Testis (tissue), 3 donors: ENCODE measurements around the gene ANKRD11. TPM values are rescaled to one million over a fixed set of nuclear protein-coding genes. Genes with fewer than 3 reads are reported as not detected.
A peak's percentile ranks its signal among the peaks of the same experiment; 100 is the strongest.

Source experiments
- DNase-seq: peaks from one replicate; pipeline ENCODE4 v3.0.0-alpha.2; 2019
- H3K27ac ChIP-seq, 2 donors: fragments of 200-600 bp; sonication (generic); one replicate each; pipeline ENCODE4 v1.5.1; 2019
- H3K27me3 ChIP-seq: fragments of 200-600 bp; sonication (generic); one replicate; pipeline ENCODE4 v1.5.1; 2019
- H3K36me3 ChIP-seq: fragments of 200-600 bp; sonication (generic); one replicate; pipeline ENCODE4 v1.5.1; 2017; ENCODE audit warnings: low read depth; ENCODE audit errors: missing control alignments
- H3K4me1 ChIP-seq: fragments of 200-600 bp; sonication (generic); one replicate; pipeline ENCODE4 v1.5.1; 2019
- H3K4me3 ChIP-seq, 2 donors: fragments of 200-600 bp; sonication (generic); one replicate each; pipeline ENCODE4 v1.5.1; 2017 to 2019
- H3K9me3 ChIP-seq: fragments of 200-600 bp; sonication (generic); one replicate; pipeline ENCODE4 v1.5.1; 2017
- POLR2A ChIP-seq: fragments of 450-650 bp; IDR thresholded peaks from one replicate; pipeline ENCODE4 v1.6.1; 2017; ENCODE audit warnings: antibody characterized with exemption, mild to moderate bottlenecking, moderate library complexity
- WGBS, 2 donors: methylation state at CpG; one replicate each; pipeline ENCODE4 v1.1.5; 2018; 5-methylcytosine and 5-hydroxymethylcytosine counted together
- intact Hi-C: fragments of 100-400 bp; cut with DNase I; formaldehyde crosslinking; loops from one replicate; pipeline ENCODE4 v1.15.1; 2023; ENCODE audit warnings: low total_unique reads
- polyA plus RNA-seq: library from polyadenylated mRNA; stranded (reverse); fragments of 350-450 nt; fragmentation: Illumina TruSeq; extraction: RNeasy Lipid Tissue Mini Kit (QIAGEN cat#74804); gene quantifications from one replicate; pipeline ENCODE4 v1.2.3, GENCODE V29; 2014; ENCODE audit warnings: low read depth, low replicate concordance; ENCODE audit not compliant: insufficient read depth
- total RNA-seq, 2 donors: library from RNA; depleted of rRNA; stranded (reverse); fragments of >200 nt; gene quantifications; one replicate each; pipeline ENCODE4 v1.2.3, GENCODE V29; 2016
- TF ChIP-seq, protein P1 (sequence below), 3 experiments: fragments of 450-650 bp in 2 of 3; fragments of 200-600 bp in 1 of 3; sonication (generic) in 1 of 3; IDR thresholded peaks; one replicate each; pipeline ENCODE4 v1.5.1; 2016 to 2019; ENCODE audit warnings: antibody characterized with exemption in 3 of 3, mild to moderate bottlenecking in 2 of 3, moderate library complexity in 1 of 3

Gene ANKRD11
- total and polyA plus RNA-seq, 3 donors from 2014 or later: 49.7 to 187 (median 150) TPM

DNA sequence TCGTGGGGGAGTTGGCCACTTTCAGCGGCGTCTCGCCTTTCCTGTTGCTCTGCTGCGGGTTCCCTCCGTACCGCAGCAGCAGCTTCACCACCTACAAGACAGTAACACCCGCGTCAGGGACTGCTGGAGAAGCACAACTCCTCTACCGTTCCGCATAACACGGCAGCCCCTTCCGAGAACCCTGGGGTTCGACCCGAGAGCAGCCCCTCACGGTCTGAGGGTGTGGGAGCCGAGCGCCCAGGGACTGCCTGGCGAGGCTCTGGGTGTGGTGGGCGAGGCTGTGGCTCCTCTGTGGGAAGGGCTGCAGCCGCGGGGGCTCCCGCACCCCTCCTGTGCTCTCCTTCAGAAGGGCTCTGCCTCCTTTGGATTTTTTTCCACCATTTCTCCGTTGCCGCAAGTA lies 204.3 kb downstream of the ANKRD11 start:
- Histone ChIP-seq H3K27ac (no peak overlapping the region), H3K9me3 (no peaks in the 10 kb centered on the region), H3K4me3 (no peak overlapping the region), H3K4me1 (no peaks in the 10 kb centered on the region), H3K36me3 (no peaks in the 10 kb centered on the region), H3K27me3 (no peaks in the 10 kb centered on the region)
- 89 to 93% methylated on average over 25 of the region's 25 CpGs for WGBS, 2 donors
- no peak for DNase-seq
- TF ChIP-seq, protein P1, sequence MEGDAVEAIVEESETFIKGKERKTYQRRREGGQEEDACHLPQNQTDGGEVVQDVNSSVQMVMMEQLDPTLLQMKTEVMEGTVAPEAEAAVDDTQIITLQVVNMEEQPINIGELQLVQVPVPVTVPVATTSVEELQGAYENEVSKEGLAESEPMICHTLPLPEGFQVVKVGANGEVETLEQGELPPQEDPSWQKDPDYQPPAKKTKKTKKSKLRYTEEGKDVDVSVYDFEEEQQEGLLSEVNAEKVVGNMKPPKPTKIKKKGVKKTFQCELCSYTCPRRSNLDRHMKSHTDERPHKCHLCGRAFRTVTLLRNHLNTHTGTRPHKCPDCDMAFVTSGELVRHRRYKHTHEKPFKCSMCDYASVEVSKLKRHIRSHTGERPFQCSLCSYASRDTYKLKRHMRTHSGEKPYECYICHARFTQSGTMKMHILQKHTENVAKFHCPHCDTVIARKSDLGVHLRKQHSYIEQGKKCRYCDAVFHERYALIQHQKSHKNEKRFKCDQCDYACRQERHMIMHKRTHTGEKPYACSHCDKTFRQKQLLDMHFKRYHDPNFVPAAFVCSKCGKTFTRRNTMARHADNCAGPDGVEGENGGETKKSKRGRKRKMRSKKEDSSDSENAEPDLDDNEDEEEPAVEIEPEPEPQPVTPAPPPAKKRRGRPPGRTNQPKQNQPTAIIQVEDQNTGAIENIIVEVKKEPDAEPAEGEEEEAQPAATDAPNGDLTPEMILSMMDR (IDR thresholded peaks at IDR 0.05): no peak
- TF ChIP-seq POLR2A: no peak
- intact Hi-C loops: no loop called here

DNA sequence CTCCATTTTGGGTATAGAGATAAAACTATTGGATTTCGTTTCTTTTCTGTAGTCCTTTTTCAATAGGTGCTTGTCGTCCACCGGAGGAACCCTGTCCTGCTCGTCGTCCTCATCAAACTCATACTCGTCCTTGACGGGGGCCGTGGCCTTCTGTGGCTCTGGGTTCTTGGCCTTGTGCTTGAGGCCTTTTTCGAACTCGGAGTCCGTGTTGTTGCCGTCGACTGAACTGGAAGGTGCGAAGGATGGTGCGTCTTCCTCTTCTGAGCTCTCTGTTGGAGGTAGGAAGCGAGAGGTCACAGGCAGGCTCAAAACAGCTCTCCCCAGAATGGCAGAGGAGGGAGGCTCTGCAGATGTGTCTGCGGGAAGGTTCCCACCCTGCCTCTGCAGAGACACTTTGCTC lies 205.0 kb downstream of the ANKRD11 start:
- DNase-seq: no peak
- no peak overlapping the region for H3K4me3 ChIP-seq
- H3K9me3 ChIP-seq: no peaks in the 10 kb centered on the region
- H3K36me3 ChIP-seq: no peaks in the 10 kb centered on the region
- H3K27ac ChIP-seq: no peak overlapping the region
- intact Hi-C loops: no loop called here
- TF ChIP-seq, protein P1 (IDR thresholded peaks at IDR 0.05): no peak
- no peak for TF ChIP-seq POLR2A
- no peaks in the 10 kb centered on the region for H3K4me1 ChIP-seq
- WGBS, 2 donors: 93 to 97% methylated on average over 17 of the region's 17 CpGs
- H3K27me3 ChIP-seq: no peaks in the 10 kb centered on the region

DNA sequence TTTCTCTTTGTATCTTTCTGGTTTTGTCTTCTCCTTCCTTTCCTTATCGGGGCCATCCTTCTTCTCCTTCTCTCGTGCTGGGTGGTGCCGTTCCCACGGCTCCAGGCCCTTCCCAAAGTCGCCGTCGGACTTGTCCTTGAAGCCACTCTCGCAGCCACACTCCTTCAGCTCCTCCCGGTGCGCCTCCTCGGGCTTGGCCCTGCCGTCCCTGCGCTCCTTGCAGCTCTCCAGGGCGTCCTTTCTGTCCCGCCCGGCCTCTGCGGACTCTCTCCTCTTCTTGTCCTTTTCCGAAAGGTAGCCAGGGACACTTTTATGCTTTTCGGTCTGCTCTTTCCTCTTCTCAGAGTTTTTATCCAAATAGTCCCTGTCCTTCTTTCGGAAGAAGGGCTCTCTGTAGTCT lies 206.9 kb downstream of the ANKRD11 start:
- 72 to 77% methylated on average over 20 of the region's 20 CpGs for WGBS, 2 donors

DNA sequence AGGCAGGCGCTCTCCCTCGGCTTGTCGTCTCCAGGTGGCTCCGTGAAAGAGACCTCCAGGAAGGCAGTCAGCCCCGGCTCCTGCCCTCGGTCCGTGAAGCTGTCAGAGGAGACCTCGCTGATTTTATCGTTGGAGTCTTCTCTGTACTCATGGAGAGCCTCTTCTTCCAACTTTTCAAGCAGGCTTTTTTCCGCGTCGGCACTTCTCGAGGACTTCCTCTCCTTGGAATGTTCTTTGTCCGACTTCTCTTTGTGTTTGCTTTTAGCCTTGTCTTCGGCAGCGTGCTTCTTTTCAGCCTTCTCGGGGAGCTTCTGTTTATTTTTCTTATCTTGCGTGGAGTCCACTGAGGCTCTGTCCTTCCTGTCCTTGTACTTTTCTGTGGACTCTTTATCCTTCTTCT lies 207.8 kb downstream of the ANKRD11 start:
- TF ChIP-seq POLR2A: no peak
- TF ChIP-seq, protein P1 (IDR thresholded peaks at IDR 0.05): no peak
- 85 to 95% methylated on average over 18 of the region's 18 CpGs for WGBS, 2 donors
- DNase-seq: no peak
- Histone ChIP-seq H3K4me1 (peaks cover 7% of the 10 kb centered on the region), H3K27ac (no peak overlapping the region), H3K27me3 (no peaks in the 10 kb centered on the region), H3K36me3 (no peaks in the 10 kb centered on the region), H3K4me3 (no peak overlapping the region), H3K9me3 (no peaks in the 10 kb centered on the region)
- intact Hi-C loops: no loop called here

More for the DNA sequence above, 206.9 kb downstream of the ANKRD11 start:
- TF ChIP-seq, protein P1 (IDR thresholded peaks at IDR 0.05): no peak
- no peak for TF ChIP-seq POLR2A
- Histone ChIP-seq H3K27me3 (no peaks in the 10 kb centered on the region), H3K36me3 (no peaks in the 10 kb centered on the region), H3K27ac (peak overlapping the region in 1 of 2 donors; percentile 5), H3K9me3 (no peaks in the 10 kb centered on the region), H3K4me3 (no peak overlapping the region), H3K4me1 (no peaks in the 10 kb centered on the region)
- intact Hi-C loops: no loop called here
- no peak for DNase-seq

DNA sequence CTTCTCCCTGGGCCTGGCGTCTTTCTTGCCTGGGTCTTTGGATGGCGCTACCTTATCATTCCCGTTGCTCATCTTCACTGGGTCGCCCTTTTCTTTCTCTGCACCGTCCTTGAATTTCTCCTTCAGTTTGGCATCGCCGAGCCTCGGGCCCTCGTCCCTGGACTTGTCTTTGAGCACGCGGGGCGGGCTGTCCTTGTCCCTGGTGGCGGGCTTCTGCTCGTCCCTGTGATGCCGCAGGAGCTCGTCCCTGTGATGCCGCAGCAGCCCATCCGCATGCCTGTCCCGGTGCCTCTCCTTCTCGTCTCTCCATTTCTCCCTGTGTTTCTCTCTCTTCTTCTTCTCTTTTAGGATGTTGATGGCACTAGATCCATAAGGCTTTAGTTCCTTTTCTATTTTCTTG lies 208.5 kb downstream of the ANKRD11 start:
- TF ChIP-seq POLR2A: no peak
- TF ChIP-seq, protein P1 (IDR thresholded peaks at IDR 0.05): no peak
- no peak overlapping the region for H3K4me3 ChIP-seq
- H3K36me3 ChIP-seq: no peaks in the 10 kb centered on the region
- no peaks in the 10 kb centered on the region for H3K9me3 ChIP-seq
- H3K27ac ChIP-seq: no peak overlapping the region
- no peak for DNase-seq
- peaks cover 13% of the 10 kb centered on the region for H3K4me1 ChIP-seq
- 75 to 93% methylated on average over 20 of the region's 20 CpGs for WGBS, 2 donors
- intact Hi-C loops: no loop called here
- no peaks in the 10 kb centered on the region for H3K27me3 ChIP-seq
